Ovary (tissue), 3 donors: ENCODE results near the gene CCBE1.

Experiments used
- CTCF ChIP-seq, 3 donors: fragments of 450-650 bp in 2 of 3; fragments of 200-600 bp in 1 of 3; IDR thresholded peaks; one replicate each; pipeline versions ENCODE4 v1.5.1 to v1.8.0; 2016 to 2022; ENCODE audit warnings: antibody characterized with exemption in 3 of 3, mild to moderate bottlenecking in 1 of 3
- POLR2A ChIP-seq: fragments of 450-650 bp; IDR thresholded peaks from one replicate; pipeline ENCODE4 v1.6.1; 2017; ENCODE audit warnings: antibody characterized with exemption, mild to moderate bottlenecking, moderate library complexity
- donor health status: DM: no; HTN: no; CAD: no.

DNA sequence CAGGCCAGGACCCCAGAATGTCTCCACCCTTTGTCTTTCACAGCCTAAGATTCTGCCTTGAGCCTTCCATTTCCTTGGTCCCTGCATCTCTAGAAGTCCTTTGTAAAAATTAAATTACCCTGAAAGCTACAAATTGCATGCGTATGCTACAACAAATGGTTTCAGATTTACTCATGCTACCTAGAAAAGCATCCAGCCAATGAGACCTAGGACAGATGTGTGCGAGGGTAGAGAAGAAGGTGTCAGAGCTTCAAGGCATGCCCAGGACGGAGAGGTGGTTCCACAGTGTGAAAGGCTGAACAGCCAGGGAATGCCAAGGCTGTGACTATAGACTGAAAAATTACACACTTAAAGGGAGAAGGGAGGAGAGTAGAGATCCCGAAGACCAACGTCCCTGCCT is 40.2 kb downstream of the CCBE1 start:
- no peak for TF ChIP-seq CTCF (IDR thresholded peaks at IDR 0.05)
- no peak for TF ChIP-seq POLR2A
